HG03521 (cell line): Measurements from ENCODE around the gene SULF2.

ENCODE experiments used
- ATAC-seq: cut with Tn5 transposase; IDR thresholded peaks from one replicate; pipeline ENCODE4 v1.9.1; 2021; ENCODE audit warnings: mild to moderate bottlenecking, moderate library complexity; ENCODE audit not compliant: unreplicated experiment

The SULF2 gene

DNA sequence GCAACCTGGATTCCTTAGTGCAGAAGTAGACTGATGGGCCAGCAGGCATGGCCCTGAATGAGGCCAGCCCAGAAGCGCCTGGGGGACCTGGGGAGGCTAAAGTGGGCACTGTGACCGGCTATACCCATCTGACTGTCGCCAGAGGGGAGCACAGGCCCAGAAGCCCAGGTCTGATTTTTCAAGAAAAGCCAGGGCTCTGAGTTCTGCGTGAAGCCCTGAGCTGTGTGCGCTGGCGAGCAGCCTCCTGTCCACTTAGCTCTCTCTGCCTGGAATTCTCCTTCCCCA, 111.7 kb downstream of the SULF2 start:
- no peak for ATAC-seq

GRCh38 chr20:47672886-47673670, 112.2 kb downstream of the SULF2 start:
- ATAC-seq, result no peak

GRCh38 chr20:47672166-47672565, 113.1 kb downstream of the SULF2 start:
- ATAC-seq, result no peak

DNA sequence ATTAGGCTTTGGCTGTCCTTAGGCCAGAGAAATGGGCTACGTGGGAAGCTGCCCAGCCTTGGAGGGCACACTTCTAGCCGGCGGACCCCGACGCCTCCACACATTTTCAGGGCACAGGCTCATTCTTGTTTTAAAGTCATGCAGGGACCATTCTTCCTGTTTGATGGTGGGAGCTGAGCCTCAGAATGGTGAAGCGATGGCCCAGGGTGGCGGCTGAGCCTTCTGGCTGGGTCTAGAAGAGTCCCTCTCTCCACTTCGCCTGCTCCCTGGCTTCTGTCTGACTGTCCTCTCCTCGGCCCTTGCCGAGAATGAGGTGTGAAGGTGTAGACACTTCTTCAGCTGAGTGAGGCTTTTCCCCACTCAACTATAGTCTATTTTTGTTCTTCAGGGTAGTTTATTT, 114.4 kb downstream of the SULF2 start:
- no peak for ATAC-seq

- no peak for ATAC-seq
Observed at GRCh38 chr20:47669927-47670890, 115.1 kb downstream of the SULF2 start.

- ATAC-seq, result no peak
Observed at GRCh38 chr20:47669489-47669888, 115.8 kb downstream of the SULF2 start.

DNA sequence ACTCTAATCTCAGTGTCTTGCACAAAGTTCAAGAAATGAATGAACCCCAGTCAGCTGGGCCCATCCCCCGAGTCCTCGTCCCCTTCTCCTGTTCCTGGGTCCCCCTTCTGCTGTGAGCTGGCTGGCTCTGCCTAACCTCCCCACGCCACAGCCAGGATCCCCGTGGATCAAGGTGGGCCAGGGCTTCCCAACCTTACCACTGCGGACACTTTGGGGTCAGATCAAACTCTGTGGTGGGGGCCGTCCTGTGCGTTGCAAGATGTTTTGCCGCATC, 116.2 kb downstream of the SULF2 start:
- ATAC-seq, result no peak

GRCh38 chr20:47668313-47669151, 116.7 kb downstream of the SULF2 start:
- ATAC-seq, result no peak

GRCh38 chr20:47667531-47668312, 117.6 kb downstream of the SULF2 start:
- no peak for ATAC-seq

DNA sequence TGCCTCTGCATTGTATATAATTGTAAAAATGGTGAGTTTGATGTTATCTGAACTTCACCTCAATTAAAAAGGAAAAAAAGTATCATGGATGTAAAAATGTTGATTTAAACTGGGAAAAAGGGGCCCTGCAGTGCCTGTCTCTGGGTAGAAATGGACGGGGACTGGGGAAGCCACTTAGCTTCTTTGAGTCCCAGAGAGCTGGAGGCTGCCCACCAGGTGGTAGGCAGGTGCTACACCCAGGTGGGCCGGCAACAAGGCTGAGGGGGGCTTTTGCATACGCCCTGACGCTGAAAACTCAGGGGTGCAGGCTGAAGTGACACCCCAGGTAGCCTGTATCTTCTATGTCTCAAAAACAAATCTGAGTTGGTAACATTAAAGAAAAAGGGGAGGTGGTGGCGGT, 118.2 kb downstream of the SULF2 start:
- ATAC-seq, result no peak

GRCh38 chr20:47666304-47666703, 119.0 kb downstream of the SULF2 start:
- ATAC-seq, result no peak

DNA sequence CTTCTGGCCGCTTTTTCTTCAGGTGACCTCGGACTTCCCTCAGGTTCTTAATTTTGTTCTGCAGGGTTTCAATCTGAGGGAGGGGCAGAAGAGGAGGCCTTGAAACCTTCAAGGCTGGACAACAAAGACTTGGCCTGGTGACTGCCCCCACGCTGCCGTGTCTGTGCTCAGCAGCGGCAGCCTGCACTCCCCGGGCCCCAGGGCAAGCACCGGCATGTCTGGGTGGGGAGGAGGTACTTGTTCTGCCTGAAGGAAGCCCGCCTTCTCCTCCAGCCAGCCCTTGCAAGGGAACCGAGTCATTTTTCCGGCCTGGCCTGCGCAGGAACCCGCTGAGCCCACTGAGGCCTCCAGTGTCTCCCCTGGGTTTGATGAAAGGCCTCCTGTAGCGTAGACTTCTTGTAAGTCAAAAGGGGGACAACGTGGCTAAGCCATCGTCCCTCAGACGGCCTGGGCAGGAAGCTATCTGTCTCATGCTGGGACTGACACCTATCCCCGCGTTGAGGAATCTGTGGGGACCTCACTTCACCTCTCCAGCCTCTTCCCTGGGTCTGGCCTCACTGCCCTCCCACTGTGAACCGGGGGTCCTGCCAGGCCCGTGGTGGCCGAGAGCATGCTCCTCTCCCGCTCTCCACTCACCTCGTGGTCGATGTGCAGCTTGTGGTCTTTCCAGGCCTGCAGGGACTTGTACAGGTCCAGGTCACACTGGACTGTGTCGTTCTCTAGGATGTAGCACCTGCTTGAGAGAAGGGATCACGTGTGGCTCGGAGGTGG, 119.9 kb downstream of the SULF2 start:
- ATAC-seq, result no peak

- no peak for ATAC-seq
Observed at GRCh38 chr20:47664744-47665143, 120.5 kb downstream of the SULF2 start.

DNA sequence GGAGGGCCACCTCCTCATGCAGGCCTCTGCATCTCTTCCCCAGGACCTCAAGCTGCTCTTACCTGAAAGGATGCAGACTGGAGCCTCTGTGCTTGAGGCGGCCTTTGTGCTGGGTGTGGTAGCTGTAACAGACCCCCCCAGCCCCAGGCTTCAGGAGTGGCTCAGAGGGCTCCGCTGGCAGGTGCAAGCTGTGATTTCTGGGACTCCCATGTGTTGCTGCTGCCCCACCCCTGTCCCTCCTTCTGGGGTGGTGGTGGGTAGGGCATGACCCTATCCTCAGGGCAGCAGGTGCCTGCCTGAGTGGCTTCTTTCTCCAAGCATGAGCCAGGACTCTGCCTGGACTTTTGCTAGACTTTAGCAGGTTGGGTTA, 121.2 kb downstream of the SULF2 start:
- no peak for ATAC-seq

- ATAC-seq, result no peak
Observed at GRCh38 chr20:47663354-47664067, 121.8 kb downstream of the SULF2 start.

- ATAC-seq, result no peak
Observed at GRCh38 chr20:47662483-47663353, 122.6 kb downstream of the SULF2 start.

DNA sequence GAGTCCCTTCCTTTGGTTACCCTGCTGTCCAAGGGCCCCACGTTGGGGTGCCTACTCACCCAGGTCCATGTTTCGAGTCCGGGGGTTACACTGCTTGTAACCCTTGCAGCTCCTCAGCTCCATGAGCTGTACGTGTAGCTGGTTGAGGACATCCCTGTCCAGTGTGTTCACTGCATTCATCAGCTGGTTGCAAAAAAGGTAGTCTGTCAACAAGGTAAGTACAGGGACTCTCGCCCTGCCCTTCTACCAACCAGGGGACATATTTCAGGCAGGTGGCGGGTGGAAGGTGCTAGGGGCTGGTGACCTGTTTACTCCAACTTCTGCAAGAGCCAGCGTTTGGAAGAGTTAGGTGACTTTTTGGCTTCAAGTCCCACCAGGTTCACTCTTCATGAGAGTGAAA, 123.6 kb downstream of the SULF2 start:
- no peak for ATAC-seq

DNA sequence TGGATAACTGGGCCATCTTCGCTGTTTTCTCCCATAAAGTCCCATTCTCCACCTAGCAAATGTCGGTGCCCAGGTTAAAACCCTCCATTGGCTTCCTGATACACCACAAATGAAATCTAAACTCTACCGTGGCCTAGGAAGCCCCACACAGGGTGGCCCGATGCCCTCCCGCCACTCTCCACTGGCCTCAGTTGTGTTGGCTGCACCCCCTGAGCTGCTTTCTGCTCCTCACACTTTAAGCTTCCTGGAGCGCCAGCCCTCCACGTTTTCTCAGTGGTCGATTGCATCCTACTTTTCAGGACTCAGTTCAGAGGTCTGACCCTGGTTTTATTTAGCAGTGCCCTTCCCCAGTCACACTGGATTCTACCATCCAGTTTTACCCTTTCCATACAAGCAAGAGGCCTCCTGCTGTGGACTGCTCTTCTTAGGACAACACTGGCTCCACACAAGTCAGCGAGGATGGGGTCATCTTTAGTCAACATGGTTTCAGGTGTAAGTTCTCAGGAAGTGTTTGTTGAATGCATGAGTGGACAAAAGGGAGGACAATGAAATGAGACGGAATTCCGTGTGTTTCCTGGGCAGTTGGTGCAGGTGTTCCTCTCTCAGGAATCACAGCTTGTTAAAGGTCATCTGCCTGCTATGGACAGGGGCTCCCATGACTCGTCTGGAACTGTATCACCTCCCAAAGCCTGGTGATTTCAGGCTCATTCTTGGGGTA, 124.1 kb downstream of the SULF2 start:
- no peak for ATAC-seq
